ENCODE results near the gene NVL. TPM values are rescaled to one million over a fixed set of nuclear protein-coding genes. Genes with fewer than 3 reads are reported as not detected.
"Not testable (repeated sequence)": the region's sequence is repeated elsewhere in the genome, so short reads cannot be mapped to it uniquely, and the experiment has no call there.

Gene NVL
- total and polyA plus RNA-seq, 2 of the 8 experiments (the other 6 are each of a cell fraction or from before 2014, with no cell fraction given) = 22.7 to 45.8 TPM

DNA sequence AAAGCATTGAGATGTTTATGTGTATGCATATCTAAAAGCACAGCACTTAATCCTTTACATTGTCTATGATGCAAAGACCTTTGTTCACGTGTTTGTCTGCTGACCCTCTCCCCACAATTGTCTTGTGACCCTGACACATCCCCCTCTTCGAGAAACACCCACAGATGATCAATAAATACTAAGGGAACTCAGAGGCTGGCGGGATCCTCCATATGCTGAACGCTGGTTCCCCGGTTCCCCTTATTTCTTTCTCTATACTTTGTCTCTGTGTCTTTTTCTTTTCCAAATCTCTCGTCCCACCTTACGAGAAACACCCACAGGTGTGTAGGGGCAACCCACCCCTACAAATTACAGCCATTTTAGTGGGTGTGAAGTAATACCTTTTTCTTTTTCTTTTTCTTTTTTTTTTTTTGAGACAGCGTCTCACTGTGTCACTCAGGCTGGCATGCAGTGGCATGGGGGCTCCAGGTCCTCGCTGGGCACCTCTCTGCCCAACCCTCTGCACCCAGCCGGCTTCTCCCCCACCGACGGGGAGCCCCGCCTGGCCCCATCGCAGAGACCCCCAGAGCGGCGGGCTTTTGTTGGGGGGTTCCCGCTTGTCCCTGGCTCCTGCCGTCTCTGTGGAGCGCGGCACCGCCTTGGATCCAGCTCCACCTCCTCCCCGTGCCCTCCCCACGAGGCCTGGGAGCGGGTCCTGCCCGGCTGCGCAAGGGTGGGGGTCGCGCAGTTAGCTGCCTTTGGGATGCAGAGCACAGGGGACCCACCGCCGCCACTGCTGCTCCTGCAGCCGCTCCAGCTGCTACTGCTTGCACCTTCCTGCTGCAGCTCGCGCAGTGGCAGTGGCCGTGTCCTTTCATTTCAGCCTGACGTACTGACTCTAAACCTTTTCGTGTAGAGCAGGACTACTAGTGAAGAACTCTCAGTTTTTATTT lies 10.7 kb upstream of the NVL start:
- Histone ChIP-seq H3K9ac (replicated peaks in 1 of 4; ENCODE audit: extremely low read depth in 1 of 4, low read depth in 3 of 4, low read length in 3 of 4) (peak overlapping the region in 3 of 4 experiments; percentile 27 to 68 (median 45); a peak in 4 of 7 replicates), H2BK20ac (ENCODE audit: low read length) (peak overlapping the region; percentile 93), H4K8ac (ENCODE audit: extremely low read depth, insufficient read depth, low read length) (peak overlapping the region; percentile 85; the same call in 1 of the 2 replicates), H3K9me3 (ENCODE audit: insufficient read depth in 2 of 2, low read depth in 1 of 2, low read length in 1 of 2) (peaks cover 15 to 27% of the 10 kb centered on the region in 2 experiments), H2BK12ac (ENCODE audit: low read depth, low read length) (peak overlapping the region; percentile 68; the same call in 1 of the 2 replicates), H4K5ac (ENCODE audit: insufficient read length, low read depth, low read length) (peak overlapping the region; percentile 89), H2BK120ac (replicated peaks; ENCODE audit: low read depth, low read length) (peak overlapping the region; percentile 54), H3K4me2 (ENCODE audit: insufficient read depth in 1 of 2, low read depth in 2 of 2, low read length in 2 of 2) (peak overlapping the region; percentile 60 to 64), H3K4me3 (ENCODE audit: extremely low read depth in 1 of 4, insufficient read depth in 2 of 4, low read depth in 3 of 4, low read length in 4 of 4) (peak overlapping the region; percentile 1 to 52 (median 40)), H3K4me1 (replicated peaks in 1 of 4; ENCODE audit: control insufficient read depth in 3 of 4, insufficient read depth in 4 of 4, low read length in 3 of 4) (peaks cover 5 to 11% (median 8%) of the 10 kb centered on the region in 4 experiments; a peak in 6 of 7 replicates), H3K4ac (replicated peaks; ENCODE audit: insufficient read length, low read depth, low read length) (peak overlapping the region; percentile 69), H4K91ac (replicated peaks; ENCODE audit: insufficient read length, low read length) (peak overlapping the region; percentile 95), H3K27ac (ENCODE audit: low read depth, low read length) (peak overlapping the region; percentile 73; the same call in 1 of the 2 replicates), H3K56ac (replicated peaks; ENCODE audit: insufficient read length, low read depth, low read length) (peak overlapping the region; percentile 90), H3K18ac (ENCODE audit: extremely low read depth, low read length) (peak overlapping the region; percentile 90), H2BK5ac (ENCODE audit: low read depth, low read length) (peak overlapping the region; percentile 85)
- WGBS, 2 experiments (ENCODE audit: extremely low coverage in 1 of 2, insufficient coverage in 1 of 2, insufficient read length in 1 of 2, insufficient replicate concordance in 2 of 2, low coverage in 1 of 2, low lambda C conversion rate in 2 of 2, missing lambda C conversion rate in 1 of 2) = 4% methylated on average over 25 of the region's 36 CpGs; no CpG with 5 or more reads in 1 of the 2 experiments
- H3K79me2 ChIP-seq (ENCODE audit: control insufficient read depth in 1 of 2, insufficient read depth in 2 of 2, low read length in 2 of 2); H2AFZ ChIP-seq (ENCODE audit: low read length); H2AK5ac ChIP-seq (ENCODE audit: low read depth, low read length); H3K23ac ChIP-seq (ENCODE audit: insufficient read length); H3K23me2 ChIP-seq (ENCODE audit: low read depth, low read length); H3K14ac ChIP-seq (ENCODE audit: insufficient read length); FAIRE-seq; CTCF ChIA-PET (ENCODE audit: partially characterized antibody); H2BK15ac ChIP-seq (ENCODE audit: low read length); H4K20me1 ChIP-seq (replicated peaks in 1 of 2; ENCODE audit: control insufficient read depth in 1 of 2, insufficient read depth in 2 of 2, low read length in 2 of 2); H3K36me3 ChIP-seq (ENCODE audit: control insufficient read depth in 2 of 4, insufficient read depth in 4 of 4, low read length in 3 of 4); H3K27me3 ChIP-seq (replicated peaks in 1 of 4; ENCODE audit: control insufficient read depth in 3 of 4, extremely low read depth in 1 of 4, insufficient read depth in 3 of 4, low read length in 3 of 4); H3K79me1 ChIP-seq (ENCODE audit: low read depth, low read length): not testable (repeated sequence)
- POLR2A ChIA-PET (ENCODE audit: partially characterized antibody) = interaction anchor here (0.8 to 1.1 kb wide), 8 partner anchors 10 to 176 kb away, joined by 3 to 11 read pairs (median 4); partner anchors contain the start of gene CNIH4
- DNase-seq (ENCODE audit: low read depth in 1 of 2, low spot score in 2 of 2) = peak; percentile 49 to 79
- TF ChIP-seq TAF7 (optimal IDR thresholded peaks at IDR 0.05; ENCODE audit: borderline replicate concordance, low read depth, low read length) (peak; percentile 46), PHF8 (conservative IDR thresholded peaks at IDR 0.05; ENCODE audit: low read depth, low read length) (peak; percentile 45; the same call in 1 of the 2 replicates), SIN3A (conservative IDR thresholded peaks at IDR 0.05 in 1 of 2, IDR thresholded peaks at IDR 0.05 in 1 of 2; ENCODE audit: low read depth in 1 of 2, low read length in 2 of 2) (0 out of 4 replicates have a peak, but pooled peaks of 1 of the 2 experiments have one; percentile 24), GTF2F1 (IDR thresholded peaks at IDR 0.05; ENCODE audit: borderline replicate concordance, low read depth, low read length) (peak; percentile 56; the same call in 1 of the 2 replicates), POLR2AphosphoS5 (IDR thresholded peaks at IDR 0.05; ENCODE audit: low read depth, low read length) (peak; percentile 67; the same call in 1 of the 2 replicates), TBP (IDR thresholded peaks at IDR 0.05; ENCODE audit: low read depth, low read length) (peak; percentile 54; the same call in 1 of the 2 replicates), POLR2A (IDR thresholded peaks at IDR 0.05; ENCODE audit: control extremely low read depth in 1 of 2, low read depth in 2 of 2, low read length in 2 of 2) (peak; percentile 70 to 73), TAF1 (IDR thresholded peaks at IDR 0.05; ENCODE audit: low read depth, low read length) (peak; percentile 61; the same call in 1 of the 2 replicates), CTBP2 (IDR thresholded peaks at IDR 0.05; ENCODE audit: borderline replicate concordance, insufficient read depth, insufficient read length, low read length) (peak; percentile 29)
- TF ChIP-seq, protein P1, sequence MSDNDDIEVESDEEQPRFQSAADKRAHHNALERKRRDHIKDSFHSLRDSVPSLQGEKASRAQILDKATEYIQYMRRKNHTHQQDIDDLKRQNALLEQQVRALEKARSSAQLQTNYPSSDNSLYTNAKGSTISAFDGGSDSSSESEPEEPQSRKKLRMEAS (IDR thresholded peaks at IDR 0.05) = peak; percentile 60; the same call in 1 of the 2 replicates

All from H1 (cell line).